ENCODE results near the gene PSPC1. TPM values are rescaled to one million over a fixed set of nuclear protein-coding genes. Genes with fewer than 3 reads are reported as not detected.
"Not testable (repeated sequence)": the region's sequence is repeated elsewhere in the genome, so short reads cannot be mapped to it uniquely, and the experiment has no call there.

The PSPC1 gene
- total RNA-seq, result 72.5 and 78.4 TPM in 2 replicates
- 29.2 and 39.5 TPM in 2 replicates for polyA plus RNA-seq

GRCh38 chr13:19782727-19783682, at the start of gene PSPC1:
Gene PSPC1 (minus strand): TSS chr13:19782945. CDS start chr13:19782757, 188 bp downstream.
- H3K36me3 ChIP-seq; H3K4me1 ChIP-seq (ENCODE audit: low read depth); H3K9me3 ChIP-seq (ENCODE audit: low read depth); H3K27me3 ChIP-seq: not testable (repeated sequence)
- Histone ChIP-seq H3K27ac (peak within 1 kb of the TSS; percentile 96), H3K4me3 (peak within 1 kb of the TSS; percentile 91)
- DNase-seq (ENCODE audit: low read depth in 1 of 2, low spot score in 1 of 2), result peak; percentile 96

GRCh38 chr13:19822673-19823072, 39.9 kb upstream of the PSPC1 start:
- Histone ChIP-seq H3K27me3 (no peaks in the 10 kb centered on the region), H3K4me1 (ENCODE audit: low read depth) (no peaks in the 10 kb centered on the region), H3K27ac (no peak overlapping the region), H3K36me3 (peaks cover 13% of the 10 kb centered on the region), H3K4me3 (no peak overlapping the region), H3K9me3 (ENCODE audit: low read depth) (no peaks in the 10 kb centered on the region)
- no peak for TF ChIP-seq CTCF (IDR thresholded peaks at IDR 0.05; ENCODE audit: low read depth, low read length)
- DNase-seq (ENCODE audit: low read depth in 1 of 2, low spot score in 1 of 2), result no peak

- H3K36me3 ChIP-seq, result peaks cover 7% of the 10 kb centered on the region
- DNase-seq (ENCODE audit: low read depth in 1 of 2, low spot score in 1 of 2), result peak; percentile 47 to 75
- H3K27ac ChIP-seq, result no peak overlapping the region
- no peak overlapping the region for H3K4me3 ChIP-seq
- H3K27me3 ChIP-seq, result no peaks in the 10 kb centered on the region
- no peaks in the 10 kb centered on the region for H3K4me1 ChIP-seq (ENCODE audit: low read depth)
- H3K9me3 ChIP-seq (ENCODE audit: low read depth), result no peaks in the 10 kb centered on the region
- TF ChIP-seq CTCF (IDR thresholded peaks at IDR 0.05; ENCODE audit: low read depth, low read length), result peak; percentile 66
Measured at GRCh38 chr13:19818223-19818842, 35.6 kb upstream of the PSPC1 start.

- no peak for DNase-seq (ENCODE audit: low read depth in 1 of 2, low spot score in 1 of 2)
- no peak for TF ChIP-seq CTCF (IDR thresholded peaks at IDR 0.05; ENCODE audit: low read depth, low read length)
- Histone ChIP-seq H3K27ac (no peak overlapping the region), H3K36me3 (peaks cover 7% of the 10 kb centered on the region), H3K4me1 (ENCODE audit: low read depth) (no peaks in the 10 kb centered on the region), H3K9me3 (ENCODE audit: low read depth) (no peaks in the 10 kb centered on the region), H3K4me3 (no peak overlapping the region), H3K27me3 (no peaks in the 10 kb centered on the region)
Measured at GRCh38 chr13:19817510-19818158, 34.9 kb upstream of the PSPC1 start.

- Histone ChIP-seq H3K36me3 (peaks cover 7% of the 10 kb centered on the region), H3K4me3 (no peak overlapping the region), H3K27me3 (no peaks in the 10 kb centered on the region), H3K9me3 (ENCODE audit: low read depth) (no peaks in the 10 kb centered on the region), H3K27ac (no peak overlapping the region), H3K4me1 (ENCODE audit: low read depth) (no peaks in the 10 kb centered on the region)
- DNase-seq (ENCODE audit: low read depth in 1 of 2, low spot score in 1 of 2), result no peak
- no peak for TF ChIP-seq CTCF (IDR thresholded peaks at IDR 0.05; ENCODE audit: low read depth, low read length)
Measured at GRCh38 chr13:19817106-19817505, 34.4 kb upstream of the PSPC1 start.

- H3K9me3 ChIP-seq (ENCODE audit: low read depth); H3K36me3 ChIP-seq; H3K27ac ChIP-seq; H3K4me1 ChIP-seq (ENCODE audit: low read depth); DNase-seq (ENCODE audit: low read depth in 1 of 2, low spot score in 1 of 2); H3K4me3 ChIP-seq; H3K27me3 ChIP-seq: not testable (repeated sequence)
Measured at GRCh38 chr13:19815842-19816241, 33.1 kb upstream of the PSPC1 start.
